H9 (cell line): ENCODE data around the gene ILF2. TPM values are rescaled to one million over a fixed set of nuclear protein-coding genes. Genes with fewer than 3 reads are reported as not detected.

Experiments
- DNase-seq: peaks from one replicate; pipeline ENCODE4 v3.0.0-alpha.2; 2017
- H2AFZ ChIP-seq: one replicate; pipeline ENCODE4 v1.6.1; 2013; ENCODE audit warnings: mild to moderate bottlenecking, low read length, control low read depth, moderate library complexity
- H2AK5ac ChIP-seq: 2 replicates; pipeline ENCODE4 v1.6.1; 2013; ENCODE audit warnings: low read length, control low read depth, mixed read lengths; ENCODE audit not compliant: insufficient read length
- H2BK120ac ChIP-seq: one replicate; pipeline ENCODE4 v1.6.1; 2013; ENCODE audit warnings: low read depth, mild to moderate bottlenecking, low read length, control low read depth, inconsistent platforms; ENCODE audit not compliant: poor library complexity, severe bottlenecking
- H2BK12ac ChIP-seq: 2 replicates; pipeline ENCODE4 v1.6.1; 2013; ENCODE audit warnings: low read length, control low read depth, mixed read lengths, low read depth; ENCODE audit not compliant: insufficient read length
- H2BK15ac ChIP-seq: 2 replicates; pipeline ENCODE4 v1.6.1; 2013; ENCODE audit warnings: low read depth, low read length, control low read depth
- H2BK20ac ChIP-seq: one replicate; pipeline ENCODE4 v1.6.1; 2013; ENCODE audit warnings: low read depth, mild to moderate bottlenecking, low read length, control low read depth, inconsistent platforms; ENCODE audit not compliant: poor library complexity, severe bottlenecking
- H2BK5ac ChIP-seq: 2 replicates; pipeline ENCODE4 v1.6.1; 2013; ENCODE audit warnings: low read length, control low read depth, mixed read lengths; ENCODE audit not compliant: insufficient read length
- H3K14ac ChIP-seq: 2 replicates; pipeline ENCODE4 v1.6.1; 2013; ENCODE audit warnings: low read length, control low read depth; ENCODE audit not compliant: insufficient read depth
- H3K18ac ChIP-seq: 2 replicates; pipeline ENCODE4 v1.6.1; 2013; ENCODE audit warnings: low read depth, mild to moderate bottlenecking, mixed read lengths, low read length, control low read depth; ENCODE audit not compliant: insufficient read length
- H3K23ac ChIP-seq: 2 replicates; pipeline ENCODE4 v1.6.1; 2013; ENCODE audit warnings: low read length, control low read depth, mixed read lengths, low read depth; ENCODE audit not compliant: insufficient read length
- H3K23me2 ChIP-seq: 2 replicates; pipeline ENCODE4 v1.6.1; 2013; ENCODE audit warnings: low read depth, mild to moderate bottlenecking, mixed read lengths, low read length, control low read depth; ENCODE audit not compliant: insufficient read length, poor library complexity, severe bottlenecking
- H3K27ac ChIP-seq: 2 replicates; pipeline ENCODE4 v1.5.1; 2013; ENCODE audit warnings: low read length, control low read depth, mixed read lengths, low read depth; ENCODE audit not compliant: insufficient read length
- H3K27me3 ChIP-seq: 2 replicates; pipeline ENCODE4 v1.6.1; 2013; ENCODE audit warnings: low read length, control low read depth, inconsistent platforms; ENCODE audit not compliant: insufficient read depth
- H3K4ac ChIP-seq: 2 replicates; pipeline ENCODE4 v1.6.1; 2013; ENCODE audit warnings: low read depth, mild to moderate bottlenecking, control low read depth, inconsistent platforms, low read length, moderate library complexity
- H3K4me1 ChIP-seq: 2 replicates; pipeline ENCODE4 v1.6.1; 2013; ENCODE audit warnings: low read length, control low read depth, inconsistent platforms; ENCODE audit not compliant: insufficient read depth
- H3K4me2 ChIP-seq: 2 replicates; pipeline ENCODE4 v1.6.1; 2013; ENCODE audit warnings: low read length, control low read depth, mixed read lengths; ENCODE audit not compliant: insufficient read length, insufficient read depth
- H3K56ac ChIP-seq: 2 replicates; pipeline ENCODE4 v1.6.1; 2013; ENCODE audit warnings: low read depth, mild to moderate bottlenecking, mixed read lengths, low read length, control low read depth; ENCODE audit not compliant: insufficient read length
- H3K79me1 ChIP-seq: 2 replicates; pipeline ENCODE4 v1.6.1; 2013; ENCODE audit warnings: low read depth, mild to moderate bottlenecking, moderate library complexity, low read length, control low read depth, inconsistent platforms; ENCODE audit not compliant: insufficient read depth, poor library complexity, severe bottlenecking
- H3K79me2 ChIP-seq: 2 replicates; pipeline ENCODE4 v1.6.1; 2013; ENCODE audit warnings: low read length, control low read depth, inconsistent platforms; ENCODE audit not compliant: insufficient read depth
- H3K9ac ChIP-seq: 2 replicates; pipeline ENCODE4 v1.6.1; 2013; ENCODE audit warnings: low read length, control low read depth, mixed read lengths; ENCODE audit not compliant: insufficient read length; ENCODE audit errors: extremely low read depth
- H3K9me3 ChIP-seq: one replicate; pipeline ENCODE4 v1.6.1; 2013; ENCODE audit warnings: low read depth, low read length, inconsistent platforms; ENCODE audit not compliant: control insufficient read depth
- H3T11ph ChIP-seq: one replicate; pipeline ENCODE4 v1.6.1; 2013; ENCODE audit warnings: mild to moderate bottlenecking, low read length, control low read depth, inconsistent platforms
- H4K20me1 ChIP-seq: one replicate; pipeline ENCODE4 v1.6.1; 2013; ENCODE audit not compliant: control insufficient read depth, insufficient read length, insufficient read depth
- H4K5ac ChIP-seq: 2 replicates; pipeline ENCODE4 v1.6.1; 2013; ENCODE audit warnings: low read depth, mild to moderate bottlenecking, mixed read lengths, low read length, control low read depth; ENCODE audit not compliant: insufficient read length
- H4K8ac ChIP-seq: replicated peaks from 2 replicates; pipeline ENCODE4 v1.6.1; 2013; ENCODE audit warnings: low read length, control low read depth, mixed read lengths, low read depth; ENCODE audit not compliant: insufficient read length
- H4K91ac ChIP-seq: 2 replicates; pipeline ENCODE4 v1.6.1; 2013; ENCODE audit warnings: low read depth, mild to moderate bottlenecking, moderate library complexity, mixed read lengths, low read length, control low read depth; ENCODE audit not compliant: insufficient read length
- H3K27ac Mint-ChIP-seq, 3 experiments: 2 replicates in 2 of 3; 3 replicates in 1 of 3; pipeline ENCODE4 v1.8.0; 2020 to 2021; ENCODE audit warnings: mixed read lengths in 3 of 3, mild to moderate bottlenecking in 1 of 3, moderate library complexity in 1 of 3
- H3K27me3 Mint-ChIP-seq: 2 replicates; pipeline ENCODE4 v1.8.0; 2021; ENCODE audit warnings: low read depth, mild to moderate bottlenecking, moderate library complexity, mixed read lengths
- H3K36me3 Mint-ChIP-seq, 3 experiments: 2 replicates in 2 of 3; 3 replicates in 1 of 3; pipeline ENCODE4 v1.8.0; 2020 to 2021; ENCODE audit warnings: low read depth in 3 of 3, mixed read lengths in 3 of 3; ENCODE audit not compliant: insufficient read depth in 1 of 3
- H3K4me1 Mint-ChIP-seq, 2 experiments: 2 replicates each; pipeline ENCODE4 v1.8.0; 2020; ENCODE audit warnings: mixed read lengths in 2 of 2
- H3K4me3 Mint-ChIP-seq, 2 experiments: 2 replicates in 1 of 2; 3 replicates in 1 of 2; pipeline ENCODE4 v1.8.0; 2020 to 2021; ENCODE audit warnings: mild to moderate bottlenecking in 2 of 2, mixed read lengths in 2 of 2, moderate library complexity in 1 of 2
- H3K9me3 Mint-ChIP-seq, 2 experiments: 2 replicates in 1 of 2; 3 replicates in 1 of 2; pipeline ENCODE4 v1.8.0; 2020; ENCODE audit warnings: mild to moderate bottlenecking in 2 of 2, mixed read lengths in 2 of 2, moderate library complexity in 1 of 2
- CTCF ChIP-seq: fragments of 200-600 bp; sonication (generic); conservative IDR thresholded peaks from 3 replicates; pipeline ENCODE4 v1.8.0; 2021; ENCODE audit warnings: antibody characterized with exemption, mild to moderate bottlenecking
- WGBS: extraction: QIAGEN DNeasy Blood & Tissue Kit; methylation state at CpG from one replicate; pipeline ENCODE4 v1.1.7; 2013; ENCODE audit warnings: missing lambda C conversion rate, low lambda C conversion rate, mixed read lengths; ENCODE audit not compliant: insufficient read length; ENCODE audit errors: extremely low coverage; 5-methylcytosine and 5-hydroxymethylcytosine counted together
- total RNA-seq: library from RNA; stranded (reverse); gene quantifications from 2 replicates; pipeline ENCODE4 v1.2.1, GENCODE V29; 2021

ILF2 gene
- total RNA-seq, 1 experiment from 2014 or later = 357 TPM

- Mint-ChIP-seq H3K36me3 (peaks cover 11 to 22% (median 21%) of the 10 kb centered on the region in 3 experiments), H3K4me1 (peaks cover 49 to 50% of the 10 kb centered on the region in 2 experiments), H3K27me3 (0 out of 2 replicates have a peak, but pooled peaks cover 2% of the 10 kb centered on the region), H3K9me3 (no peaks in the 10 kb centered on the region; a peak in 1 of 5 replicates), H3K27ac (peak within 1 kb of the TSS; percentile 93 to 95 (median 93)), H3K4me3 (peak within 1 kb of the TSS; percentile 74 to 87)
- H3T11ph ChIP-seq = no peak within 1 kb of the TSS
- H3K9ac ChIP-seq = peak within 1 kb of the TSS; percentile 49
- H3K23me2 ChIP-seq = peaks cover 7% of the 10 kb centered on the region
- H3K4me1 ChIP-seq = 0 out of 2 replicates have a peak, but pooled peaks cover 4% of the 10 kb centered on the region
- H3K27me3 ChIP-seq = no peaks in the 10 kb centered on the region
- H3K79me1 ChIP-seq = no peaks in the 10 kb centered on the region
- H3K56ac ChIP-seq = no peak within 1 kb of the TSS
- no peak within 1 kb of the TSS for H3K4ac ChIP-seq
- DNase-seq = peak; percentile 98
- no peak within 1 kb of the TSS for H2AFZ ChIP-seq
- H3K14ac ChIP-seq = peak within 1 kb of the TSS; percentile 77
- no peaks in the 10 kb centered on the region for H4K20me1 ChIP-seq
- no peak within 1 kb of the TSS for H2BK12ac ChIP-seq
- H2AK5ac ChIP-seq = no peak within 1 kb of the TSS
- no peak within 1 kb of the TSS for H3K27ac ChIP-seq
- no peak within 1 kb of the TSS for H2BK20ac ChIP-seq
- WGBS = no CpG with 5 or more reads among the region's 28 CpGs
- H3K23ac ChIP-seq = no peak within 1 kb of the TSS
- no peaks in the 10 kb centered on the region for H3K79me2 ChIP-seq
- H2BK120ac ChIP-seq = no peak within 1 kb of the TSS
- peak; percentile 94 for TF ChIP-seq CTCF
- no peaks in the 10 kb centered on the region for H3K9me3 ChIP-seq
- no peak within 1 kb of the TSS for H4K91ac ChIP-seq
- peak within 1 kb of the TSS; percentile 93 for H3K18ac ChIP-seq
- peak within 1 kb of the TSS; percentile 87 for H3K4me2 ChIP-seq
- no peak within 1 kb of the TSS for H4K8ac ChIP-seq
- H2BK15ac ChIP-seq = no peak within 1 kb of the TSS
- H4K5ac ChIP-seq = no peak within 1 kb of the TSS
- H2BK5ac ChIP-seq = no peak within 1 kb of the TSS
Measured at GRCh38 chr1:153626904-153627714, 43.7 kb downstream of the ILF2 start, which contains the start of gene S100A13. TSS of gene S100A13 (minus strand) at chr1:153627505. CDS start at chr1:153626472, 1,033 bp downstream.
